Calu3 (cell line): ENCODE measurements around the gene ARMC6. TPM values are rescaled to one million over a fixed set of nuclear protein-coding genes. Genes with fewer than 3 reads are reported as not detected.

ENCODE experiments used
- BruUV-seq: library from RNA; stranded (reverse); fragments of 400-500 nt; replicated peaks from 2 replicates; lab custom pipeline; 2021; lab: Mats Ljungman, UMichigan
- CTCF ChIA-PET: fragments of 300-600 bp; sonication (Branson Sonifier 250); formaldehyde crosslinking; loops from one replicate; lab custom pipeline; 2022; ENCODE audit warnings: antibody characterized with exemption; lab: Charles Lee
- DNase-seq: peaks from one replicate; pipeline ENCODE4 v3.0.0; 2022
- H3K27ac Mint-ChIP-seq: one replicate; pipeline ENCODE4 v1.8.0; 2022; ENCODE audit warnings: mixed read lengths; ENCODE audit not compliant: unreplicated experiment
- H3K27me3 Mint-ChIP-seq: one replicate; pipeline ENCODE4 v1.8.0; 2022; ENCODE audit warnings: mixed read lengths; ENCODE audit not compliant: unreplicated experiment
- H3K36me3 Mint-ChIP-seq: one replicate; pipeline ENCODE4 v1.8.0; 2022; ENCODE audit warnings: mild to moderate bottlenecking, moderate library complexity, mixed read lengths; ENCODE audit not compliant: insufficient read depth, unreplicated experiment
- H3K4me1 Mint-ChIP-seq: one replicate; pipeline ENCODE4 v1.8.0; 2022; ENCODE audit warnings: mild to moderate bottlenecking, low read depth, mixed read lengths; ENCODE audit not compliant: unreplicated experiment
- H3K4me3 Mint-ChIP-seq: one replicate; pipeline ENCODE4 v1.8.0; 2022; ENCODE audit warnings: mild to moderate bottlenecking, low read depth, moderate library complexity, mixed read lengths; ENCODE audit not compliant: unreplicated experiment
- H3K9me3 Mint-ChIP-seq: one replicate; pipeline ENCODE4 v1.8.0; 2022; ENCODE audit warnings: low read depth, mixed read lengths; ENCODE audit not compliant: unreplicated experiment
- CTCF ChIP-seq: fragments of 200-600 bp; IDR thresholded peaks from one replicate; pipeline ENCODE4 v1.8.0; 2022; ENCODE audit warnings: antibody characterized with exemption; ENCODE audit not compliant: unreplicated experiment
- intact Hi-C: fragments of 100-400 bp; cut with micrococcal nuclease; formaldehyde crosslinking; loops from one replicate; pipeline ENCODE4 v1.10.0; 2022; ENCODE audit not compliant: unreplicated experiment
- total RNA-seq: library from RNA; stranded (reverse); gene quantifications from 2 replicates; pipeline ENCODE4 v1.2.3, GENCODE V29; 2022

The ARMC6 gene
- total RNA-seq, 1 experiment from 2014 or later = 24.0 TPM

DNA sequence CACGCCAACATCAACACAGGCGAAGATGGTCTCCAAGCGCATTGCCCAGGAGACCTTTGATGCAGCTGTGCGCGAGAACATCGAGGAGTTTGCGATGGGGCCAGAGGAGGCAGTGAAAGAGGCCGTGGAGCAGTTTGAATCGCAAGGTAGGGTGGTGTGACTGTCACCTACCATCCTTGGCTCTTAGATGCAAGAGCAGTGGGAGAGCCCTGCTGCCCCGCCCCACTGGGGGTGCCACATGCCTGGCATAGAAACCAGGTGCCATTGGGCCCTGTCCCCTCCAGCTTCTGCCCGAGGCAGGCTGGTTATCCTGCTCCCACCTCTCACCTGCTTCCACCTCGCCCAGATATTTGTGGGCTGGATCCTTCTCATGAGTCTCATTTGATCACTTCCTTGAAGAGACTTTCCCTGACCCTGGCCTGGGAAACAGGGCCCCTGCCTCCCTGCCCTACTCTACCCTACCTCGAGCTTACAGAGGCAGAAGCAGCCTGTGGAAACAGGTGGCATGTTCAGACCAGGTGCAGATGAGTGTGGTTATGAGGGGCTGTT is 9.4 kb downstream of the ARMC6 start:
- Mint-ChIP-seq H3K36me3 (peaks cover 32% of the 10 kb centered on the region), H3K4me1 (no peaks in the 10 kb centered on the region), H3K27ac (no peak overlapping the region), H3K4me3 (no peak overlapping the region), H3K27me3 (no peaks in the 10 kb centered on the region), H3K9me3 (no peaks in the 10 kb centered on the region)
- CTCF ChIA-PET = no interaction called here
- no peak for TF ChIP-seq CTCF
- no TSS peak for BruUV-seq
- intact Hi-C loops = no loop called here
- DNase-seq = no peak

- H3K27ac Mint-ChIP-seq = no peak overlapping the region
- BruUV-seq = no TSS peak
- no peaks in the 10 kb centered on the region for H3K9me3 Mint-ChIP-seq
- no peak for DNase-seq
- H3K36me3 Mint-ChIP-seq = peaks cover 32% of the 10 kb centered on the region
- intact Hi-C loops = no loop called here
- no peaks in the 10 kb centered on the region for H3K27me3 Mint-ChIP-seq
- CTCF ChIA-PET = no interaction called here
- H3K4me3 Mint-ChIP-seq = no peak overlapping the region
- H3K4me1 Mint-ChIP-seq = no peaks in the 10 kb centered on the region
- TF ChIP-seq CTCF = no peak
Measured at GRCh38 chr19:19043481-19043880, 10.1 kb downstream of the ARMC6 start.

DNA sequence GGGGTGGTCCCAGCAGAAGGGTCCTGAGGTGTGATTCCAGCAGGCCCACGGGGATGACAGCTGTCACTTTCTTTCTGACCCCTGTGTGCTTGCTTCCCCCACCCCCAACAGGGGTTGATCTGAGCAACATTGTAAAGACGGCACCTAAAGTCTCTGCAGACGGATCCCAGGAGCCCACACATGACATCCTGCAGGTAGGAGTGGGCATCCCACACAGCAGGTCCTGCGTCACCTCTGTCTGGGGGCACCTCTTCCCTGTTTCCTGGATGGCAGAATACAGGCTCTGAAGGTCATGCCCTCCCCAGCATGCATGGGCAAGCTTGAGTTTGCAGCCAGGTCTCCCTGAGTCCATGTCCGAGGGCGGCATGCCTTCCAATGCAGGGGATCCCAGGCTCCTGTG is 10.5 kb downstream of the ARMC6 start:
- Mint-ChIP-seq H3K4me1 (no peaks in the 10 kb centered on the region), H3K9me3 (no peaks in the 10 kb centered on the region), H3K4me3 (no peak overlapping the region), H3K27ac (no peak overlapping the region), H3K27me3 (no peaks in the 10 kb centered on the region), H3K36me3 (peaks cover 32% of the 10 kb centered on the region)
- DNase-seq = no peak
- CTCF ChIA-PET = no interaction called here
- no TSS peak for BruUV-seq
- no peak for TF ChIP-seq CTCF
- intact Hi-C loops = no loop called here

DNA sequence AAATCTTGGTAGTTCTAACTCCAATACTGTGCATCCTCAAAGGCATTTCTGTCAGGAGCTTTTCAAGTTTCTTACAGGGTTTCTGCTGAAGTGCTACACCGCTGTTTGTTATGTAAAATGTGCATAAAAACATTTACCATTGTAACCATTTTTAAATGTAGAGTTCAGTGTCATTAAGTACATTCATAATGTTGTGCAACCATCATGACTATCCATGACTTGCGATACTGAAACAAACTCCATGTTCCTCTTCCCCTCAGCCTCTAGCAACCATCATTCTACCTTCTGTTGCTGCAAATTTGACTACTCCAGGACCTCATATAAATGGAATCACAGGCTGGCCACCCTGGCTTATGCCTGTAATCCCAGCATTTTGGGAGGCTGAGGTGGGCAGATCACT is 16.0 kb downstream of the ARMC6 start:
- intact Hi-C loops = no loop called here
- H3K36me3 Mint-ChIP-seq = peaks cover 35% of the 10 kb centered on the region
- no peak for DNase-seq
- no peaks in the 10 kb centered on the region for H3K4me1 Mint-ChIP-seq
- BruUV-seq = no TSS peak
- no peak overlapping the region for H3K27ac Mint-ChIP-seq
- no peak for TF ChIP-seq CTCF
- H3K4me3 Mint-ChIP-seq = no peak overlapping the region
- no peaks in the 10 kb centered on the region for H3K9me3 Mint-ChIP-seq
- no peaks in the 10 kb centered on the region for H3K27me3 Mint-ChIP-seq
- CTCF ChIA-PET = no interaction called here
